T follicular helper cell (primary cell): Measurements from ENCODE around the gene MIS18A.
"Not testable (repeated sequence)": the region's sequence is repeated elsewhere in the genome, so short reads cannot be mapped to it uniquely, and the experiment has no call there.

Experiments
- DNase-seq: peaks from one replicate; pipeline ENCODE4 v3.0.0-alpha.2; 2020; ENCODE audit warnings: low read depth
- total RNA-seq, 2 experiments: gene quantifications; one replicate each; lab custom pipeline; 2026; lab: John Stamatoyannopoulos, UW

The MIS18A gene, protein sequence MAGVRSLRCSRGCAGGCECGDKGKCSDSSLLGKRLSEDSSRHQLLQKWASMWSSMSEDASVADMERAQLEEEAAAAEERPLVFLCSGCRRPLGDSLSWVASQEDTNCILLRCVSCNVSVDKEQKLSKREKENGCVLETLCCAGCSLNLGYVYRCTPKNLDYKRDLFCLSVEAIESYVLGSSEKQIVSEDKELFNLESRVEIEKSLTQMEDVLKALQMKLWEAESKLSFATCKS
- 9.4 to 11.1 reads per million in 2 experiments for total RNA-seq

- peak; percentile 94 for DNase-seq
These were observed at the start of gene MIS18A for GRCh38 chr21:32278518-32279376. TSS of gene MIS18A (minus strand) at chr21:32279049. CDS start at chr21:32279014, 35 bp downstream.

GRCh38 chr21:32328595-32328994 lies 49.7 kb upstream of the MIS18A start:
- DNase-seq = no peak

DNA sequence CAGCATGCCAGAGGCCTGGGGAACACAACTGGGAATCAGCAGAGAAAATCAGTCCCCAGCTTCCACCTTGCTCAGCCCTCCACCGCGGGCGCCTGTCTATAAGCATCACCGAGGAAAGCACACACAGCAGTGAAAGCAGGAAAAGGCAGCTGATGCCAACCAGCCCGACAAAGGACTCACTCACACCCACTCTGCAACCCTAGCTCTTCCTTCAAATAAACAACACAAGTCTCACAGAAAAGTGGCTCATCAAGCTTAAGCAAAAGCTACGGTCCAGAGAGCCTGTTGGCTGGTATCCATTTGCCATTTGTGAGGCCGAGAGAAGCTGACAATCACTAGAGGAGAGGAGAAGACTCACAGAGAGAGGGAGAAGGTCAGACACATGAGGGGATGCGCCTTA lies 46.9 kb upstream of the MIS18A start:
- DNase-seq = no peak

DNA sequence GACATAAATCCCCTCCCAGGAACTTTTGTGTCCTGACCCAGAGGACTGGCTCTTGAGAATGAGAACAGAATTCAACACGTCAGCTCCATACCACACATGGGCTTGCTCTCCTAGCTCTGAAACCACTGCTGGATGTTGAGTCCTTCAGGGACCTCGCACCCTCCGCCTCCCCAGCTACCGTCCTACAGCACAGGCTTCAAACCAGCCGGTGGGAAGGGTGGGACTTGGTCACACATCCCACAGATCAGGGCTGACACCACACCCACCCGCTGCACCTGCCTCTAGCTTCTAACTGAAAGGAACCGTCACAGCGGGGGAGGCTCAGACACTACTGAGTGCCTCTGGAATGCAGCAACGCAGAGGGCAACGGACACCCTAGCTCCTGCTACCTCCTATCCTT lies 43.8 kb upstream of the MIS18A start:
- DNase-seq = no peak

DNA sequence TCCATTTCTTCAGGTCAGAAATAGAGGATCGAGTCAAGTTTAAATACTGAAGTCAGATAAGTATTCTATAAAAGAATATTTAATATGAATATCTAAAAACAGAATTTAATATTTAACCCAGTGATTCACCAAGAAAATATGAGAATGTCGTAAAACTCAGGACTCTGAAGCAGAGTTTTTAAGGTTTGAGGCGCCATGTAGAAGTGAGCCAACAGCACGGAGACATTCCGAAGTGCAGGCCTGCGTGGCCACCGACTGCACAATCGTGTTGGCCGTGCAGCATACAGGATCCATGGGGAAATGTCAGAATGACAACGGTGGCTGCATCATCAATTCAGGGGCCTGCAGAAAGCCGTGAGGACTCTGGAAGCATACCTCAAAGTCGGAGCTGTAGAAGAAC lies 43.3 kb upstream of the MIS18A start:
- no peak for DNase-seq

GRCh38 chr21:32321480-32321879 lies 42.6 kb upstream of the MIS18A start:
- no peak for DNase-seq

DNA sequence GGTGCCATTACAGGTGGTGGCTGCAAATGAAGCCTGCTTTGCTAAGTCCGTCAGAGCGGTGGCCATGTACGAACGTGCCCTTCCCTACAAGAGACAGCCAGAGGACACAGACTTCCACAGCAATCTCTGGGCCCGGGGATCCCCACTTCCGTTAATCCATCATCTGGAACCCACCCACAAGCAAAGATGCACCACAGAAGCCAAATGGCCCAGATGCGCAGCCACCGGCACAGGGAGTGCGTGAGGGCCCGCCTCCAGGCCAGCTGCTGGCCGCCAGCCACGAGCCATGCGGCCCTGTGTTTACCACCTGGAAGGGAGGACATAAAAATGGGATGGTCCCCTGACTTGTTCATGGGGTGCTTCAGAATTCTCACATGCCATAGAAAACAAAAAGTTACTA lies 41.9 kb upstream of the MIS18A start:
- DNase-seq = no peak

- DNase-seq = no peak
These were observed 41.2 kb upstream of the MIS18A start for GRCh38 chr21:32320059-32320458.

DNA sequence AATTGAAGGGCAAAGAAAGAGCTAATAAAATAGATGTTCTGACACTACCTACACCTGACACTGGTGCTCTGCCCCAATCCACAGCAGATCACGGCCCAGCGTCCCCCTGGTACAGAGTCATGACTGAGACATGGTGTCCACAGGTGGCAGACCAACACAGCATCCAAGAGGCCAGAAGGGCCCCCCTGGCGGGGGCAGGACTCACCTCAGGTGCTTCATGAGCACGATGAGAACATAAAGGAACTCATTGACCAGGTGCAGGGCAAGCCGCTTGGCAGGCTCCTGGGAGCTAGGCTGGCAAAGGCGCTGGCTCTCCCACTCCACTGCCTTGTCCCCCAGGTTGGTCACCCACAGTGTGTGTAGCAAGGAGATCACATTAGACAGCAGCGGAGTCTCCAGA lies 40.2 kb upstream of the MIS18A start:
- DNase-seq = no peak

DNA sequence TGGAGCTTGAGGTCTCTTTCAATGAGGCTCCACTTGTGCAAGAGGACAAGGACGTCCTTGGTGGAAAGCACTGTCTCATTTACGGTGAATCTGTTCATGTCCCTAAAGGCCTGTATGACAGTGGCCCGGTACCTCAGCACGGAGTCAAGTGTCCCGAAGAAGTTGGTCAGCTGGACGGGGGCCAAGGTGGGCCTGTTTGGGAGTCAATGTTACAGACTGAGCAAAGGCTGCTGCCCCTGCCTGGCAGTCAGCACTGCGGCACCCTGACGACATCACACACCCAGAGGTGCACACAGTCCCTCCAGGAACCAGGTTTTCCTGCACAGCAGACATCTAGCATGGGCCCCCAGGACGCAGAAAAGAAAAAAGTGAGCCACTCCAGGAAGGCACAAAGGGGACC lies 38.9 kb upstream of the MIS18A start:
- DNase-seq = no peak

DNA sequence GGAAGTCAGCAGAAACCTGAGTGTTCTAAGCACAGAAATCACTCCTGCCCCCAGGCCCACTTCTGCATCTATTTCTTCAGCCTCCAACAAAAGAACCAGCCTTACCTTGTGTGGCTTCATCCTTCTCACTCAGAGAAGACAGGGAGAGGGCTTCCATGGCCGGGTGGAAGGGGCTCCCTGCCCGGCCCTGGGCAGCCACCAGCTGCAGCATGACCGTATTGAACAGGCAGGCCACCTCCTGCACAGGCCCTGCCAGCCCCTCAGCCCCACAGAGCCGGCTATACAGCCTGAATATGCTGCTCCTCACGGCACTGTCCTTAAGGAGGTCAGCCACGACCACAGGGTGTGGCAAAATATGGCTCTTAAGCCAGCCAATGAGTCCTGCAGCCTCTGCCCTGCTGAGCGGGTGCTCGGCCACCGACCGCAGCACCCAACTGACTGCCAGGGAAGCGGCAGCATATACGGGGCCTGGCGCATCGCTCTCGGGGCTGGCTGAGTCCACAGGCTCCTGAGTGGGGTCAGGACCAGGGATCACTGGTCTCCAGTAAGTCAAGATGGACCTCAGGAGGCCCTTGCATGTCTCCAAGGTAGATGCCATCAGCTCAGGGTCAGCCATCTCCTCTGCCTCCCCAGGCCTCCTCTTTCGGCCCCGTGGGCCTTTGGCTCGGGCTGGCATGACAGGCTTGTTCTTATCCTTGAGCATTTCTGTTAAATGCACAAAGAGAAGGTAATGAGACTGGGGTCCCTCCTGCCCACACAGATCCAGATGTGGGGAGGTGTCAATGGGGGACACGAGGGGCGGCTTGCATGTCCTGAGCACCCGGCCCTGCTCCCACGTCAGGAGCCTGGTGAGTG lies 37.7 kb upstream of the MIS18A start:
- DNase-seq = no peak

- DNase-seq = no peak
These were observed 36.8 kb upstream of the MIS18A start for GRCh38 chr21:32315511-32316281.

- no peak for DNase-seq
These were observed 36.0 kb upstream of the MIS18A start for GRCh38 chr21:32314806-32315205.

DNA sequence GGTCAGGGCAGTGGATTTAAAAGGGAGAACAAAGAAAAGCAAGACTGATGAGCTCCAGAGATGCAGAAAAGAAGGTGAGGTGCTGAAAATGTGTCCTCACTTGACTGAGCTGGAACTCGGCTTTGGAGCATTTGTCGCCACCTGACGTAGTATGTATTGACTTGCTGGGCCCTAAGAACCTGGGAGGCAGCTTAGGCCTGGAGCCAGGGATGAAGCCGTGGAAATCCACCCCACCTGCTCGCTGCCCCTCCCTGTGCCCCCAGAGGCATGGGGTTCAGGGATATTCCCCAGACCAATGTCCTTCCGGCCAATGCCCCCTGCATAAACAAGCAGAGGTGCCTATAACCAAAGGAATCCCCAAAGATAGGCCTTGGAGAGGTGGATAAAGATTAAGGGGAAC lies 34.1 kb upstream of the MIS18A start:
- DNase-seq = no peak

DNA sequence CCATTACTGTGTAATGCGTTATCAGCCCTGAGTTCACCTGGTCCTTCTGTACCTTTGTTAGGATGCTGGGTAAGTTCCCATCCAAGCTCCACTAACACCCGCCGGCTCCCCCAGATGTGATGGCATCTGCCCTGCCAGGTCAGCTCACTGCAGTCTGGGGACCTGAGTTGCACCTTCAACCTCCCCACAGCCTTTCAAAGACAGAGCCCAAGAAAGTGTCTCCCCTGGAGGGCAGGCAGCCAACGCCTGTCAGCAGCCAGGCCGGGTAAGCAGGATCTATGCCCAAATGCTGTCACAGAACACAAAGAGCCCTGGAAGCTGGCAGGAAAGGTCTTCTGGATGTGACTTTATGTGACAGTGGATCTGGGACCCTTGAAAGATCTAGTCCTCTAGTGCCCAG lies 33.5 kb upstream of the MIS18A start:
- DNase-seq = no peak

GRCh38 chr21:32311621-32312020 lies 32.8 kb upstream of the MIS18A start:
- no peak for DNase-seq

GRCh38 chr21:32310976-32311375 lies 32.1 kb upstream of the MIS18A start:
- not testable (repeated sequence) for DNase-seq

GRCh38 chr21:32309906-32310460 lies 31.1 kb upstream of the MIS18A start:
- DNase-seq = no peak

- DNase-seq = no peak
These were observed 29.8 kb upstream of the MIS18A start for GRCh38 chr21:32308696-32309095.

GRCh38 chr21:32307706-32308105 lies 28.9 kb upstream of the MIS18A start:
- no peak for DNase-seq

DNA sequence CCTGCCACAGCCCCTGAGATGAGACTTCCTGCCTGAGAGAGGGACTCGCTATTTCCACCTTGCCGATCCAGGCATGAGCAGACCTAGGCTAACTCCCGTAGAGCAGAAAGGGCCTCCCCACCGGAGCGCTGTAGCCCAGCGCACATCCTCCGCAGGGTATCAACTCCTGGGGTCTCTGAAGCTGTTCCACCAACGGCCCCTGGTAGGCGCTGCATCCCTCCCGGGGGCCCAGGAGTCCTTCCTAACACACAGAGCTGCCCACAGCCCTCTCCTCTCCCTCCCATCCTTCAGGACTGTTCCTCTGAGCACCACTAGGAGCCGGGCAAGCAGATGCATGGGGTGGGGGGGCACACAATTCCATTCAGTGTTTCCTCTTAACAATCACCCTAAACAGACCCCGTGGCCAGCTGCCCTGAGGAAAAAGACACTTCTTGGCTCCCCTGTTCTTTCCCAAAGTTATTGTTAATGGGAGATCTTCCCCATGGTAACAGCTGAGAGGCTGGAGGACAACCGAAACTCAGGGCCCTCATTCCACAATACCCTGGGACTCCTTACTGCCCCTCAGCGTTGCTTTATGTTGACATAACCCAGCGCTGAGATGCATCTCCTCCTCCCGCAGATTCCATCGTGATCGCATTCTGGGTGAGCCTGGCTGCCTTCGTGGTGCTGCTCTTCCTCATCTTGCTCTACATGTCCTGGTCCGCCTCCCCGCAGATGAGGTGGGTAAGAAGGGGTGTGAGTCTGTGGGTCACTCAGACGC lies 27.4 kb upstream of the MIS18A start:
- DNase-seq = no peak
